Endometrial microvascular endothelial cells (primary cell): ENCODE measurements around the gene GLCCI1. TPM values are rescaled to one million over a fixed set of nuclear protein-coding genes. Genes with fewer than 3 reads are reported as not detected.
"Not testable (repeated sequence)": the region's sequence is repeated elsewhere in the genome, so short reads cannot be mapped to it uniquely, and the experiment has no call there.

Experiments used
- in situ Hi-C: cut with HindIII; loops from 2 replicates; pipeline ENCODE4 v1.10.0; 2017; ENCODE audit warnings: low sequenced_read_pairs, low pct_unique_long_range_greater_than_20kb; ENCODE audit errors: inconsistent ontology term
- total RNA-seq: library from RNA; depleted of rRNA; stranded (reverse); fragments of >200 nt; gene quantifications from one replicate; pipeline ENCODE4 v1.2.3, GENCODE V29; 2015; ENCODE audit errors: inconsistent ontology term

Gene GLCCI1
- total RNA-seq, 1 donor from 2014 or later = 2.9 TPM

- in situ Hi-C loops = no loop called here
Observed at GRCh38 chr7:8068892-8069686, 100.5 kb downstream of the GLCCI1 start.

DNA sequence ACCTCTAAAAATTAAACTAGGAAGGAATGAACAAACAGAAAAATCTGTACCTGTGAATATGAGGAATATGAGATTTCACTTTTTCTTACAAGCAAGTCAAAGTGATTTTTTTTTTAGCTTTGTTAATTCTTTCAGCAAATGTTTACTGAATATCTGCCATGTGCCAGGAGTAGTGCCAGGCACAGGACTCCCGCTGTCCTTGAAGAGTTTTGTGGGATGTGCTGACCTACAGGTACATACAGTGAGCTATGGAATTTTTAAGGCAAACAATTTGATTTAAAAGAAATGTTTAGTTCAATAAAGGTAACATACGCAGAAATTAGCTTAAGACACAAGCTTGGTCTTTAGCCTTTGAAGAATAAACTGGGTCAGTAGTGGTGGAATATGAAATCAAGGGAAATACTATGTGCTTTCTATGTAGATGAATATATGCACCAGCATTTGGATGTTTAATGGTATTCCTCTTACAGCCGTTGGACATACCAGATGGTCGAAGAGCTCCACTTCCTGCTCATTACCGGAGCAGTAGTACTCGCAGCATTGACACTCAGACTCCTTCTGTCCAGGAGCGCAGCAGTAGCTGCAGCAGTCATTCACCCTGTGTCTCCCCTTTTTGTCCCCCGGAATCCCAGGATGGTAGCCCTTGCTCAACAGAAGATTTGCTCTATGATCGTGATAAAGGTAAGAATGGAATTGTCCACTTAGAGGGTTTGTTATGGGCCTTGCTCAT lies 102.0 kb downstream of the GLCCI1 start:
- in situ Hi-C loops = no loop called here

GRCh38 chr7:8078418-8078817 lies 109.8 kb downstream of the GLCCI1 start:
- in situ Hi-C loops = no loop called here

- in situ Hi-C loops = no loop called here
Observed at GRCh38 chr7:8082762-8083161, 114.2 kb downstream of the GLCCI1 start.

DNA sequence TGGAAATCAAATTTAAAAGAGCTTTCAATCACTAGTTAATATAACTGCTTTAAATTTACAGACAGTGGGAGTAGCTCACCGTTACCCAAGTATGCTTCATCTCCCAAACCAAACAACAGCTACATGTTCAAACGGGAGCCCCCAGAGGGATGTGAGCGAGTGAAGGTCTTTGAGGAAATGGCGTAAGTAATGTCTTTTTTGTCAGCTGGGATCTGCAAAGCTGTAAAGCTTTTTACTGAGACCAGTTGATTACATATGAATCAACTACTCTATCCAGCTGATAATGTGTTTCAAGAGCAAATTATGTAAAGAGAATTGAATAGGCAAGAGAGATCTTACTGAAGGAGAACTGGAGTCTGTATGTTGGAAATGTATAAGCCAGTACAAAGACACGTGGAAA lies 116.2 kb downstream of the GLCCI1 start:
- in situ Hi-C loops = no loop called here

DNA sequence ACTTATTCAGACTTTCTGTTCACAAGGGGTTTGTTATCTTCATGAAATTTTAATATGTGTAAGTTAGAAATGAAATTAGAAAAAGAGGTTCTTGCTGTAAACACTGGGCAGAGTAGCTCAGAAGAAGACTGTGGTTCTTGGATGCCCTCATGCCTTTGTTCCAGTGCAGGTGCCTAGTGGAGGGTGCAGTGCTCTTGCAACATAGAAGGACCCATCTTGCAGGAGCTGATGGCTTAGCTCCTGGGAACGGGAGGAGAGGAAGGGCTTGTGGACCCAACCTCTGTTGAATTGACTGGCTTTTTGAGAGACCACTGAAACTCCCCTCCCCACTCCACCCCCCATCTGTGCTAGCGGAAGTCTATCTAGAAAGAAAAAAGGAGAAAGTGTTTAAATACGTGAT lies 116.8 kb downstream of the GLCCI1 start:
- in situ Hi-C loops = no loop called here

GRCh38 chr7:8086239-8086638 lies 117.6 kb downstream of the GLCCI1 start:
- in situ Hi-C loops = no loop called here

DNA sequence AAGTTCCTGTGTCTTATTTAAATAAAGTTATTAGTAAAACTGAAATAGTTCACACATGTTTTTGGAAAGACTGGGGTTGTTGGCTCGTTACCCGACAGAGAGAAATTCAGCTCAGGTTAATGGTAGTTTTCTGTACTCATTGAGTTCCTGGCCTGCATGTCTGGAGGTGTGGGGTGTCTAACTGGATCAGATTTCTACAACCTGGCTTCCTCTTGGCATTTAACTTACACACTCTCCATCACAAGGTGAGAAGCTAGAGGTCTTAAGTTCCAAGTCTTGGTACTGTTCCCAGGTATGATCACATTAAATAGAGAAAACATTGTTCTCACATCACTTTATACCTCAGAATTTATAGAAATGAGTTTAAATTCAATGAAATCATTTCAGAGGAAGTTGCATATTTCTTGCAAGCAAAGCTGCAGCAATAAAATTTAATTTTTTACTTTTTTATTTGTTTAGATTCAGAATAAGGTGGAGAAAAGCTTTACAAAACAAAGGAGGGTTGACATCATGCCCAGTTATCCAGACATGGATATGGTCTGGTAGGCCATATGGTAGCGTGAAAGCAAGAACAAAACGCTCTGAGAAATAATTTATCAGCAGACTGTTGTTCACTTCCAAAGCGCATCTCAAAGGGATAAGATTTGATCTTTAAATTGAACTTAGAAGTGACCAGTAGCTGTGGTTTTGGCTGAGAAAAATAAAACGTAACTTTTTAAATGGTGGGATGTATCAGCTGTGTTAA lies 120.6 kb downstream of the GLCCI1 start:
- in situ Hi-C loops = no loop called here

- in situ Hi-C loops = no loop called here
Observed at GRCh38 chr7:8092140-8092539, 123.5 kb downstream of the GLCCI1 start.

DNA sequence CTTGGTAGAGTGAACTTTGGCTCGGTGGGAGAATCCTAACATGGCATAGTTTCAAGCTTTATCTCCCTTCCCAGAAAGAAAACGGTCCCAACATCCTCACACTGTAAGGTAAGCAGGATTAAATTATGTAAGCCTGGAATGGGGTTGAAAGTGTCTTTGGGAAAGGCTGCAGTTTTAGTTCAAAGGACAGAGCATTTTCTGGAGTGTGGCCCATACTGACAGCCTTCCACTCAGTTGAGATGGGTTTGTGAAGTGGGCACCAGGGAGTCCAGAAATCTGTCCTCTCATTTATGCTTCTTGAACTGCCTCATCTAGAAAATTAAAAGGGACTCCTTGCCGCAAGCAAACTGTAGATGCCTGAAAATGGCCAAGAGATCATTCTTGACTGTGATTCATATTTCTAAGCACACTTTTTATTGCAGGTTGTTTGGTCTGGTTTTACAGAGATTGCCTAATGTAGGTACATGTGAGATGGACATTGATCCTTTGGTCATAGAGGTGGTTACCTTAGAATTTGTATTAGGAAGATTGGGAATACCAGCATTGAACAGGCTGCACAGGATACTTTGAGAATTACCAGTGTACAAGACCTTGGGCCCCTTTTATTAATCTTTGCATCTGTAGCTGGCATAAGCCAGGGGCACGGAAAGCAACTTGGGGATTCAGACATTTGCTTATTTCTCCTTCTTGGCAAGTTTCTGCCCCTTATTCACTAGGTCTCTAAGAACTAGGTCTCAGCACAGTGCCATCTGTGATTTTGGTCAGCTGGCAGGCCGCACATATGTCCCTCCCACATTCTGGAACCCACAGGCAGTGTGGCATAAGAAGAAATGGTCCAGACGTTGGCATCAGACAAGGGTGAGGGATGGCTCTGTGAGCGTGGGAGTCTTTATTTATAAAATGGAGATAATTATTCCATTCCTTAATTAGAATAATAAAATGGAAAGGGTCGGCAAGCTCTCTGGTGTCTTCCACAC lies 125.9 kb downstream of the GLCCI1 start:
- in situ Hi-C loops = no loop called here

GRCh38 chr7:8101292-8101691 lies 132.7 kb downstream of the GLCCI1 start:
- in situ Hi-C loops = not testable (repeated sequence)

DNA sequence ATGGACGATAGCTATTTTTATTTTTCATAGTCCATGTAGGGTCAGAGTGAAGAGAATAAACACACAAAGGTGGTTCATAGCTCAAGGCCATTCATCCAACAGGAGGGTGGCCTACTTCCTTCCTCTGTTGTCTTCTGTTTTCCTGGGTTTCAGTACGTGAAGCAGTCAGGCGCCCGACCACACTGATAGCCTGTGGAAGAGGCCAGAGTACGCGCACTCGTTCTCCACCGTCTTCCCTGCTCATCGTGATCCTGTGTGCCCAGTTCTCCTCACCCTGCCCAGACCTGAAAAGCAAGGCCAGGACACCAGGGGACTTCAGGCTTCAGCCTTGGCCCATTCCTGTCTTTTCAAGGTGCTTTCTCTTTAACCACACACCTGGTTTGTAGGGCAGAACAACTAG lies 134.7 kb downstream of the GLCCI1 start:
- in situ Hi-C loops = no loop called here

GRCh38 chr7:8105449-8106095 lies 137.0 kb downstream of the GLCCI1 start:
- in situ Hi-C loops = no loop called here

GRCh38 chr7:8109196-8110022 lies 140.8 kb downstream of the GLCCI1 start:
- in situ Hi-C loops = no loop called here

DNA sequence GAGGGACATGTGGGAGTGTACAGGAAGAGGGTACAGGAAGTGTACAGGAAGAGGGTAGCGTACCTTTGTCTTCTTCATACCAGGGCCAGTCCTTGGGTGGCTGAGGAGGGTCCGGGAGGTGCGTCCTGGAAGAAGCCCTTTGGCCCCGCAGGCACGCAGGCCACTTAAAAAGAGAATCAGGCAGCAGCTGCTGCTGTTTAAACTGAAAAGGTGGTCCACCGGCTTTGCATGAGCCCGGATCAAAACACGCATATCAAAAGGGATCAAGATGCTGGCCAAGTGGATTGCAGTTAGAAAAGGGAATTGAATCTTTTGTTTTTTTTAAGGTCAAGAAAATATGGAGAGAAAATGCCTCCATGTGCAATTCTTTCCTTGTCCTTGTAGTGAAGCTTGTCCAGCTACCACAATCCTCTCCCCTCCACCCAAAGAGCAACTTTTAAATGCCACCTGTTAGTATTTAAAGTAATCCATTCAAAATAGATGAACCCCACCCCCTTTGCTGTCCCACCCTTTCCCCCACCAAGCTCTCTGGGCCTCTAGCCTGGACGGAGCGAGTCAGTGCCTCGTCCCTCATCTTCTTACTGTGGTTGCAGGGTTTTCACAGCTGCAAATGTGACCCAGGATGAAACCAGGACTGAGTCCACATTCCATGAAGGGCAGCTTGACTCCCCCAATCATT lies 142.8 kb downstream of the GLCCI1 start:
- in situ Hi-C loops = no loop called here

GRCh38 chr7:8112685-8113084 lies 144.1 kb downstream of the GLCCI1 start:
- in situ Hi-C loops = no loop called here

DNA sequence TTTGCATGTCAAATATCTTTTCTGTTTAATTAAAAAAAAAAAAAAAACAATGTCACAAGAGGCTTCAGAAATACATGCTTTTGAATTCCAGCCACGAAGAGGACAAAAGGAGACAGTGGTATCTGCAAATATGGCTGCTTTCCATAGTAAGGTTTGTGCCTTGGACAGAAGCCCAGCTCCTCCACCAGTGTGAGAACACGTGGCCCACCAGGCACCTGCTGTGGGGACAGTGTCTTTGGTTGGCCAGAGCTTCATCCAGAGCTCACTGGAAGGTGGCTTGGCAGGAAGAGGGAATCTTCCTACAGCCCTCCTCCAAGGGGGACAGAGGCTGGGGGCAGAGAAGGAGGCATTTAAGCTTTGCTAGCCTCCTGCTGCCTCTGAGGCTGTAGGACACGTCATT lies 144.6 kb downstream of the GLCCI1 start:
- in situ Hi-C loops = no loop called here
